ENCODE data around the gene FRMD4A.
"Not testable (repeated sequence)": the region's sequence is repeated elsewhere in the genome, so short reads cannot be mapped to it uniquely, and the experiment has no call there.

The FRMD4A gene

DNA sequence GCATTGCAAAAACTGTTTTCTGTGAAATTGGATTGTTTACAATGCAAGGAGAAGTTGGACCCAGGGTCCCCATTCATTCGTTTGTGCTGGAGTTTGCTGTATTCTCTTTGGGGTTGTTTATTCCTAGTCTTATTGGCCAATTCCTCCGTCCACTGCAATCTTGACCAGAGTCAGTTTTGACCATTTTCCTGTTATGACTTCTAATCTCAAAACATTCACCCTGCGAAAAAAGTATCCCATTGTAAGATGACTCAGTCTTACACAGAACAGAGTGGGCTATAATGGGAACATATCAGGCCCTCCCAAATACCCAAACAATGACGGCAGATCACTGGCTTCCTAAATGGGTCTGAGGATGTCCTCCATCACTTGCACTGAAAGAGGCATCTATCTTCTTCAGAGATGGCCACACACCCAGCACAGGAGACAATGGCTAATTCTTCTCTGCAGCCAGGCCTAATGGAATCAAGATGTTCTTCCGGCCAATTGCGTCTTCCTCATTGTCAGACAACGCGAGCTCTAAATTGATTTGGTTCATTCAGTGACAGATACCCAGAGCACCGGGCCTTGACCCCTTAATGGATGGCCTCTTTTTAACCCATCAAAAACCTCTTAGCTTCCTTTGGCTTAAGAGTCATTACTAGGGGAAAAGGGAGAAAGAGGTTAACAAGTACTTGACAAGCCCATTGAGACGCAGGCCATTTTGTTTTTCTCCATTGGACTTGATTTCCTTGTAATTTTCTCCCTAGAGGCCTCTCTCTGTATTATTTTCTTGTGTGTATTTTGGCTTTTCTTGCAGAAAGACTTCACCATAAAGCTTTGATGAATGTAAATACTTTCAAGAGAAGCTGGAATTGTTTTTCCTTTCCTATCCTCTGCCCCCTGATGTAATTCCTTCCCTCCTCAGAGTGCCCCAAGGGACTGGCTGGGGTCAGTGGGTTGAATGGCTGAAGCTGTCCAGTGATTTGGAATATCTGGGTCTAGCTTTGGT lies 614.3 kb downstream of the FRMD4A start:
- peak; percentile 84 for DNase-seq (ENCODE audit: low read depth)

DNA sequence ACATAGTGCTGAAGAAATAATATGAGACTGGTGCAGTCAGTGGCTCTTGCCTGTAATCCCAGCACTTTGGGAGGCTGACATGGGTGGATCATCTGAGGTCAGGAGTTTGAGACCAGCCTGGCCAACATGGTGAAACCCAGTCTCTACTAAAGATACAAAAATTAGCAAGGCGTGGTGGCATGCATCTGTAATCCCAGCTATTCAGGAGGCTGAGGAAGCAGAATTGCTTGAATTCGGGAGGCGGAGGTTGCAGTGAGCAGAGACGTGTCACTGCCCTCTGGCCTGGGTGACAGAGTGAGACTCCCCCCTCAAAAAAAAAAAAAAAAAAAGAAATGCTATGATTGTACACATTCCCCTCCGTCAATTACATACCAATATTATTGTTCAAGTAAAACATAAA lies 615.1 kb downstream of the FRMD4A start:
- DNase-seq (ENCODE audit: low read depth): not testable (repeated sequence)

- DNase-seq (ENCODE audit: low read depth): peak; percentile 53
These were observed 615.6 kb downstream of the FRMD4A start for GRCh38 chr10:13715100-13715499.

DNA sequence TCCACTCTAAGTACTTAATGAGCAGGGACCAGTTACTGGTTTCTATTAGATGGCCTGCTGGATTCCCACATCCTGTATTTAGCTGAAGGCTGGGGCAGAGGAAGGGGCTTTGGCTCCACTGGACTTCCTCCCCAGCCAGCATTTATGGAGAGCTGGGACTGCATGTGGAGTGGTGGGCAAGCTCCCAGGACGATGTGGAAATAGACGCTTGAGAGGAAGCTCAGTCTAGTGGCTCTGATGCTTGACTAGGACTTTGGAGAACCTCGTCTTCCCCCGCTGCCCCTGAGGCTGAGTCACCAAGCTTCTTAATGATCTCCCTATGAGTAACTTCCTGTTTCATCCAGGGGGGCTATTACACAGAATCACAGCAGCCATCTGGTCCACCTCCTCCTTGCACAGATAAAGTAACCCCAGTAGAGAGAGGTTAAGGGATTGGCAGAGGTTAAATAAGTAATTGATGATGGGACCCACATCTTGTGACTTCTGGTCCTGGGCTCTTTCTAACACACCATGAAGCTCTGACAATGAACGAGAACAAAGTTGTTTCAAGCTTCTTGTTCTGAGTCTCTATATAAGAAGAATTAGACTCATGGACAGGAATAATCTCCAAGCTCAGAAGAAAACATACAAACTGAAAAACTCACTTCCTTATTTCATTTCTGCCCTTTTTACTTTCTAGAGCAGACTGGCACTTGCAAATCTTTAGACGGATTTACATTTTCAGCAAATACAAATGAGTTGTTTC lies 617.7 kb downstream of the FRMD4A start:
- peak; percentile 89 for DNase-seq (ENCODE audit: low read depth)

- no peak for DNase-seq (ENCODE audit: low read depth)
These were observed 618.3 kb downstream of the FRMD4A start for GRCh38 chr10:13712476-13712836.

DNA sequence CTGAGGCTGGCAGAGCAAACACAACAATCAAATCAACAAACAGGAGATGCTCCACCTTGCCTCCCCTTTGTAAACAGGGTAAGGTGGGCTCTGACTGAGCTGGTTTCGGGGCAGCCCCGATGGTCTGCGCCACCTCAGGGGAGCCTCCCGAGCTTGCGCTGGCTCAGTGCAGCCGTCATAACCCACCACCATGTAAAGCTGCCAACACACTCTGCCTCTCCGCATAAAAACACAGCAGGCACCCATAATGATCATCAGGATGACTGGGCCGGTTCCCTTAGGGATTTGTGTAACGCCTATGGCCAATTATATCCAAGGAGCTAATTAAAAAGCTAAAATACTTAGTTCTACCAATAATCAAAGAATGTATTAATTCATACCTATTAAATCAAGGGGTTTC lies 619.4 kb downstream of the FRMD4A start:
- no peak for DNase-seq (ENCODE audit: low read depth)

- no peak for DNase-seq (ENCODE audit: low read depth)
These were observed 620.6 kb downstream of the FRMD4A start for GRCh38 chr10:13709931-13710650.

DNA sequence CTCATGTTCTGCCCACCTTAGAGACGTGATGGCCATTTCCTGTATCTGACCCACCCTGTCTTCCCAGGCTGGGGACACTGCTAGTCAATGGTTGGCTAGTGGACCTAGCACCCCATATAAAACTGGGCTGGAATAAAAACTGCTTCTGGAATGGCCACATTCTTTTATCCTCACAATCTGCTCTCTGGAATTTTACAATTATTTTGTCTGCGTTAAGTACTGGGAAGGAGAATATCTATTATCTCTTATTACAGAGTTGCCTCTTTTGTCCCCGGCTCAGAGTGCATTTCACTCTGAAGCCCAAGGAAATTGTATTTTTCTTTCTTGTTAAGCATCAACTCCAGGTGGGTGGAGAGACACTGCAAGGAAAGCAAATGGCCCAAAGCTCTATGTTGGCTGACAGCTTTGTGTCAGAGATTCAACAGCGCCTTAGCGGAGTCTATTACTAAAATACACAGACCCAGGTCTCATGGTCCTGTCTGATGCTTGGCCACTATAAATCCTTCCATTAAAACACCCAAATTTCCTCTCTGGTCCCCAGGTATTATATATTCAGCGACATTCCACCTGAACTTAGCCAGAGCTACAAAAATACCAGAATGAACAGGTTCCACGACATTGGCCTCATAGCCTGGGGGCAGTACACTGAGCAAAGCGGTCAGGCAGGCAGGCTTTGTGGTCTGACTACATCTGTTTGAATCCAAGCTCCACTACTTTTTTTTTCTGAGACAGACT lies 622.3 kb downstream of the FRMD4A start:
- no peak for DNase-seq (ENCODE audit: low read depth)

DNA sequence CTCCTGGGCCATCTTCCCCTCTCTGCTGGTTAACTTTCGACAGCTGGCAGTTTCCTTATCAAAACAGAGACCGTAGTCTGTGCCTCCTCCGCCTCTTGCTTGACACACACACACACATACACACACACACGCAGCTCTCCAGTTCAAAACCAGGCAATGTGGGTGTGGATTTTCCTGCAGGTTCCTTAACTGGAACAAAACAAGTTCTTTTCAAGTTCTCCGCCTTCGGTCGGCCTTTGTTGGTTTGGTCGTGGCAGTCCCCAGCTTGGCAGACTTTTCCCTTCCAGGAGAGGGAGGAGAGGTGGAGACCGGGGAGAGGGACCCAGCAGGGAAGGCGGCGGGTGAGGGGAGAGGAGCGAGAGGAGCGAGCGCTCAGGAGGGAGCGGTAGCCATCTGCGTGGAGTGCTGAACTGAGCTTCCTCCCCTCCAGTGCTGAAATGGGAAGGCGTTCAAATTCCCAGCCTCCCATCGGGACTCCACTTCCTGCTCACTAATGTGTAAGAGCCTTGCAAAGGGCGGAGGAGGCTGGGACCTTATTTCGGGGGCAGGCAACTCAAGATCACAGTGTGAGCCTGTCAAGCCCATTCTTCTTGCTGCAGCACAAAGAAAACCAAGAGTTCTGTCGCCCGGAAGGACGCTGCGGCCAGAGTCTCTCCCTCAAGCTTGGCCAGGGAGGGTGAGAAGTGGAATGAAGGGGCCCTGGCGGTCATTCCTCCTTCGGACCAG lies 623.4 kb downstream of the FRMD4A start:
- peak; percentile 91 for DNase-seq (ENCODE audit: low read depth)

GRCh38 chr10:13706604-13707003 lies 624.1 kb downstream of the FRMD4A start:
- DNase-seq (ENCODE audit: low read depth): no peak

- DNase-seq (ENCODE audit: low read depth): no peak
These were observed 624.5 kb downstream of the FRMD4A start for GRCh38 chr10:13706175-13706574.

- no peak for DNase-seq (ENCODE audit: low read depth)
These were observed 625.1 kb downstream of the FRMD4A start for GRCh38 chr10:13705526-13706174.

DNA sequence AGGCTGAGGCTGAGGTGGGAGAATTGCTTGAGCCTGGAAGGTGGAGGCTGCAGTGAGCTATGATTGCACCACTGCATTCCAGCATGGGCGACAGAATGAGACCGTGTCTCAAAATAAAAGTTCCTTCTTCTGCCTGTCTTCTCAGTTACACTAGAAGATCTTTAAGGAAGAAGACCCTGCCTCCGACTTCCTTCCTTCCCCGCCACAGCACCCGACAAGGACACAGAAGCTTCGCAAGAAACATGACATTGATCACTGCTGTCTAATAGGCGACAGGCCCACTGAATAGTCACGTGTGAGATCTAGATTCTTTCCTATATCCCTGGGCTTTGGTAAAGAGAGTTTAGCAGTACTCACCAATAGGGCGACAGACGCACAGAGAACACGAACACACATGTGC lies 625.8 kb downstream of the FRMD4A start:
- no peak for DNase-seq (ENCODE audit: low read depth)

GRCh38 chr10:13703997-13704536 lies 626.7 kb downstream of the FRMD4A start:
- no peak for DNase-seq (ENCODE audit: low read depth)

- DNase-seq (ENCODE audit: low read depth): no peak
These were observed 627.5 kb downstream of the FRMD4A start for GRCh38 chr10:13703101-13703818.

- no peak for DNase-seq (ENCODE audit: low read depth)
These were observed 629.4 kb downstream of the FRMD4A start for GRCh38 chr10:13701157-13701919.

- DNase-seq (ENCODE audit: low read depth): no peak
These were observed 630.1 kb downstream of the FRMD4A start for GRCh38 chr10:13700473-13701144.

DNA sequence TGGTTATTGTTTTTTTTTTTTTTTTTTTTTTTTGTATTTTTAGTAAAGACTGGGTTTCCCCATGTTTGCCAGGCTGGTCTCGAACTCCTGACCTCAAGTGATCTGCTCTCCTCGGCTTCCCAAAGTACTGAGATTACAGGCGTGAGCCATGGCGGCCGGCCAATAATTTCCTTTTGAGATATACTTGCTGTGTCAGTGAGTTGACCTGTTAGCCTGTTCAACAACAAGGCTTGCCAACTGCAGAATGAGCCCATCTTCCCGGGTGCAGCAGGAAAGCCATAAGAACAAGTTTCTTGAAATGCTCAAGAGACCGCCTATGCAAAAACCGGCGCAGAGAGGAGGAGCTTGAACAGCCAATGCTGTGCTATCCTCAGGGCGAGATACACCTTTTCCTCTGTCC lies 631.5 kb downstream of the FRMD4A start:
- DNase-seq (ENCODE audit: low read depth): no peak
